HEK293 (cell line): Measurements from ENCODE around the gene PGS1.

Source experiments
- CTCF ChIA-PET: fragments of 350-600 bp; formaldehyde crosslinking; extraction: SDS; loops from one replicate; lab custom pipeline; 2021; ENCODE audit warnings: antibody characterized with exemption; lab: Yijun Ruan, JAX
- POLR2A ChIA-PET: fragments of 300-600 bp; formaldehyde crosslinking; extraction: SDS; loops from one replicate; lab custom pipeline; 2020; ENCODE audit warnings: antibody characterized with exemption, inconsistent platforms; lab: Yijun Ruan, JAX
- H3K27ac ChIP-seq: fragments of 200-500 bp; sonication (Bioruptor generic); 2 replicates; pipeline ENCODE4 v1.5.1; 2014; ENCODE audit warnings: low read depth, low read length, control low read depth, inconsistent platforms; ENCODE audit errors: extremely low read depth
- H3K36me3 ChIP-seq, 2 experiments: fragments of 200-500 bp in 1 of 2; sonication (Bioruptor generic) in 1 of 2; 1 replicate in 1 of 2; 2 replicates in 1 of 2; pipeline ENCODE4 v1.5.1; 2014 to 2017; ENCODE audit warnings: inconsistent platforms in 2 of 2, low read length in 2 of 2; ENCODE audit not compliant: control insufficient read depth in 2 of 2, insufficient read depth in 1 of 2
- H3K4me1 ChIP-seq: fragments of 200-500 bp; sonication (Bioruptor generic); 2 replicates; pipeline ENCODE4 v1.5.1; 2014; ENCODE audit warnings: mild to moderate bottlenecking, low read length, inconsistent platforms; ENCODE audit not compliant: control insufficient read depth, insufficient read depth
- H3K4me3 ChIP-seq: 2 replicates; pipeline ENCODE4 v1.5.1; 2011; ENCODE audit warnings: low read depth, mild to moderate bottlenecking, control low read depth, low read length, moderate library complexity
- H3K9me3 ChIP-seq: fragments of 200-500 bp; sonication (Bioruptor generic); 2 replicates; pipeline ENCODE4 v1.5.1; 2014; ENCODE audit warnings: low read depth, low read length, inconsistent platforms; ENCODE audit not compliant: control insufficient read depth, insufficient read depth
- EGR2 ChIP-seq: fragments of 450-650 bp; formaldehyde crosslinking; IDR thresholded peaks from 2 replicates; pipeline ENCODE4 v1.5.1; 2016; ENCODE audit warnings: low read depth, missing biosample characterization, missing genetic modification characterization
- ELK4 ChIP-seq: IDR thresholded peaks from 2 replicates; pipeline ENCODE4 v1.6.1; 2011; ENCODE audit warnings: mild to moderate bottlenecking, low read depth, low read length, borderline replicate concordance
- GLI2 ChIP-seq: fragments of 450-650 bp; formaldehyde crosslinking; IDR thresholded peaks from 2 replicates; pipeline ENCODE4; 2017; ENCODE audit warnings: missing biosample characterization, missing genetic modification characterization, low read depth, borderline replicate concordance
- KLF17 ChIP-seq: fragments of 450-650 bp; formaldehyde crosslinking; IDR thresholded peaks from 2 replicates; pipeline ENCODE4 v1.5.1; 2016; ENCODE audit warnings: missing biosample characterization, missing genetic modification characterization
- KLF7 ChIP-seq: fragments of 450-650 bp; formaldehyde crosslinking; IDR thresholded peaks from 2 replicates; pipeline ENCODE4 v1.5.1; 2016; ENCODE audit warnings: missing biosample characterization, missing genetic modification characterization, borderline replicate concordance
- MZF1 ChIP-seq: fragments of 450-650 bp; formaldehyde crosslinking; IDR thresholded peaks from 2 replicates; pipeline ENCODE4 v1.5.1; 2017; ENCODE audit warnings: missing biosample characterization, missing genetic modification characterization, borderline replicate concordance
- ZBTB17 ChIP-seq: fragments of 450-650 bp; formaldehyde crosslinking; IDR thresholded peaks from 2 replicates; pipeline ENCODE4 v1.5.1; 2016; ENCODE audit warnings: missing biosample characterization, missing genetic modification characterization
- ZFHX2 ChIP-seq: fragments of 450-650 bp; formaldehyde crosslinking; conservative IDR thresholded peaks from 2 replicates; pipeline ENCODE4 v1.5.1; 2016; ENCODE audit warnings: missing biosample characterization, missing genetic modification characterization
- ZFP69B ChIP-seq: fragments of 450-650 bp; formaldehyde crosslinking; IDR thresholded peaks from 2 replicates; pipeline ENCODE4 v1.5.1; 2016; ENCODE audit warnings: missing biosample characterization, missing genetic modification characterization
- ZNF138 ChIP-seq: fragments of 450-650 bp; formaldehyde crosslinking; IDR thresholded peaks from 2 replicates; pipeline ENCODE4 v1.5.1; 2016; ENCODE audit warnings: missing biosample characterization, missing genetic modification characterization, borderline replicate concordance
- ZNF174 ChIP-seq: fragments of 450-650 bp; formaldehyde crosslinking; IDR thresholded peaks from 2 replicates; pipeline ENCODE4 v1.5.0; 2017; ENCODE audit warnings: missing biosample characterization, mild to moderate bottlenecking, missing genetic modification characterization
- ZNF211 ChIP-seq: fragments of 450-650 bp; formaldehyde crosslinking; IDR thresholded peaks from 2 replicates; pipeline ENCODE4 v1.5.1; 2016; ENCODE audit warnings: low read depth, missing biosample characterization, missing genetic modification characterization
- ZNF274 ChIP-seq, 2 experiments: fragments of 200-500 bp in 1 of 2; fragments of 450-650 bp in 1 of 2; sonication (Bioruptor generic) in 1 of 2; formaldehyde crosslinking in 1 of 2; IDR thresholded peaks; 2 replicates each; pipeline versions ENCODE4 v1.5.1 to v1.6.1; 2014 to 2016; ENCODE audit warnings: borderline replicate concordance in 1 of 2, inconsistent platforms in 1 of 2, low read length in 1 of 2, missing biosample characterization in 1 of 2, missing genetic modification characterization in 1 of 2
- ZNF324 ChIP-seq: fragments of 450-650 bp; formaldehyde crosslinking; IDR thresholded peaks from 2 replicates; pipeline ENCODE4 v1.5.1; 2016; ENCODE audit warnings: missing biosample characterization, missing genetic modification characterization
- ZNF350 ChIP-seq: fragments of 450-650 bp; formaldehyde crosslinking; IDR thresholded peaks from 2 replicates; pipeline ENCODE4 v1.5.0; 2017; ENCODE audit warnings: missing biosample characterization, mild to moderate bottlenecking, missing genetic modification characterization
- ZNF366 ChIP-seq: fragments of 450-650 bp; formaldehyde crosslinking; conservative IDR thresholded peaks from 2 replicates; pipeline ENCODE4 v1.5.1; 2016; ENCODE audit warnings: missing biosample characterization, missing genetic modification characterization
- ZNF433 ChIP-seq: fragments of 450-650 bp; formaldehyde crosslinking; IDR thresholded peaks from 2 replicates; pipeline ENCODE4 v1.5.1; 2016; ENCODE audit warnings: missing biosample characterization, missing genetic modification characterization, low read depth
- ZNF513 ChIP-seq: fragments of 450-650 bp; IDR thresholded peaks from 2 replicates; pipeline ENCODE4 v1.5.1; 2018; ENCODE audit warnings: missing biosample characterization, missing genetic modification characterization
- ZNF600 ChIP-seq: fragments of 450-650 bp; formaldehyde crosslinking; IDR thresholded peaks from 2 replicates; pipeline ENCODE4 v1.5.1; 2016; ENCODE audit warnings: missing biosample characterization, missing genetic modification characterization
- ZNF707 ChIP-seq: fragments of 450-650 bp; formaldehyde crosslinking; IDR thresholded peaks from 2 replicates; pipeline ENCODE4 v1.5.1; 2016; ENCODE audit warnings: missing biosample characterization, missing genetic modification characterization
- ZXDB ChIP-seq: fragments of 450-650 bp; formaldehyde crosslinking; IDR thresholded peaks from 2 replicates; pipeline ENCODE4 v1.5.1; 2016; ENCODE audit warnings: missing biosample characterization, missing genetic modification characterization
- TF ChIP-seq, protein P1 (sequence below): fragments of 450-650 bp; formaldehyde crosslinking; IDR thresholded peaks from 2 replicates; pipeline ENCODE4 v1.5.1; 2017; ENCODE audit warnings: missing biosample characterization, missing genetic modification characterization
- TF ChIP-seq, protein P2 (sequence below): fragments of 450-650 bp; formaldehyde crosslinking; IDR thresholded peaks from 2 replicates; pipeline ENCODE4 v1.5.1; 2016; ENCODE audit warnings: missing biosample characterization, missing genetic modification characterization
- TF ChIP-seq, protein P3 (sequence below): fragments of 450-650 bp; formaldehyde crosslinking; IDR thresholded peaks from 2 replicates; pipeline ENCODE4 v1.5.1; 2016; ENCODE audit warnings: missing biosample characterization, missing genetic modification characterization

PGS1 gene

DNA sequence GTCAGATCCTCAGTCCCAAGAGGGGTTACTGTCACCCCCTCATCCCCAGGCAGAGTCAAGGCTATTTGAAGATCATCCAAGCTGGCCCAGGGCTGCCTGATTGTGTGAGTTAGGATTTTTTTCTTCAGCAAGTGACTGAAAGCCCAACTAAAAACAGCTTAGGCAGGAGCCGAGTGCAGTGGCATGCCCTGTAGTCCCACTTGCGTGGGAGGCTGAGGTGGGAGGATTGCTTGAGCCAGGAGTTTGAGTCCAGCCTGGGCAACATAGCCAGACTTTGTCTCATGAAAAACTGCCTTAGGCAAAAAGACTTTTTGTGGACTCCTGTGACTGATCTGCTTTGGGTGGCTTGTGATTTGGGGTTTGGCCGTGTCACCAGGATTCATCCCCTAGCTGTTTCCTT, 19.9 kb downstream of the PGS1 start:
- H3K4me3 ChIP-seq = no peak overlapping the region
- H3K36me3 ChIP-seq = peaks cover 35 to 94% of the 10 kb centered on the region in 2 experiments
- TF ChIP-seq ZFHX2 (tag by site-specific recombination) = peak; percentile 72
- TF ChIP-seq ZXDB (tag by site-specific recombination) = no peak
- TF ChIP-seq, protein P1, sequence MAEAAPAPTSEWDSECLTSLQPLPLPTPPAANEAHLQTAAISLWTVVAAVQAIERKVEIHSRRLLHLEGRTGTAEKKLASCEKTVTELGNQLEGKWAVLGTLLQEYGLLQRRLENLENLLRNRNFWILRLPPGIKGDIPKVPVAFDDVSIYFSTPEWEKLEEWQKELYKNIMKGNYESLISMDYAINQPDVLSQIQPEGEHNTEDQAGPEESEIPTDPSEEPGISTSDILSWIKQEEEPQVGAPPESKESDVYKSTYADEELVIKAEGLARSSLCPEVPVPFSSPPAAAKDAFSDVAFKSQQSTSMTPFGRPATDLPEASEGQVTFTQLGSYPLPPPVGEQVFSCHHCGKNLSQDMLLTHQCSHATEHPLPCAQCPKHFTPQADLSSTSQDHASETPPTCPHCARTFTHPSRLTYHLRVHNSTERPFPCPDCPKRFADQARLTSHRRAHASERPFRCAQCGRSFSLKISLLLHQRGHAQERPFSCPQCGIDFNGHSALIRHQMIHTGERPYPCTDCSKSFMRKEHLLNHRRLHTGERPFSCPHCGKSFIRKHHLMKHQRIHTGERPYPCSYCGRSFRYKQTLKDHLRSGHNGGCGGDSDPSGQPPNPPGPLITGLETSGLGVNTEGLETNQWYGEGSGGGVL = no peak
- TF ChIP-seq EGR2 (tag by site-specific recombination) = peak; percentile 54
- TF ChIP-seq KLF17 (tag by site-specific recombination) = no peak
- TF ChIP-seq ZNF324 (tag by site-specific recombination) = no peak
- TF ChIP-seq, protein P2, sequence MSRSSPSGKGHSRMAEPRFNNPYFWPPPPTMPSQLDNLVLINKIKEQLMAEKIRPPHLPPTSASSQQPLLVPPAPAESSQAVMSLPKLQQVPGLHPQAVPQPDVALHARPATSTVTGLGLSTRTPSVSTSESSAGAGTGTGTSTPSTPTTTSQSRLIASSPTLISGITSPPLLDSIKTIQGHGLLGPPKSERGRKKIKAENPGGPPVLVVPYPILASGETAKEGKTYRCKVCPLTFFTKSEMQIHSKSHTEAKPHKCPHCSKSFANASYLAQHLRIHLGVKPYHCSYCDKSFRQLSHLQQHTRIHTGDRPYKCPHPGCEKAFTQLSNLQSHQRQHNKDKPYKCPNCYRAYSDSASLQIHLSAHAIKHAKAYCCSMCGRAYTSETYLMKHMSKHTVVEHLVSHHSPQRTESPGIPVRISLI = no peak
- TF ChIP-seq ZFP69B (tag by site-specific recombination) = no peak
- ChIA-PET POLR2A (no interaction called here), CTCF (interaction anchor here (0.7 kb wide), 1 partner anchor 147 kb away, joined by 4 read pairs; no protein-coding TSS in a partner anchor)
- no peak overlapping the region for H3K27ac ChIP-seq
- H3K4me1 ChIP-seq = no peaks in the 10 kb centered on the region
- H3K9me3 ChIP-seq = no peaks in the 10 kb centered on the region

DNA sequence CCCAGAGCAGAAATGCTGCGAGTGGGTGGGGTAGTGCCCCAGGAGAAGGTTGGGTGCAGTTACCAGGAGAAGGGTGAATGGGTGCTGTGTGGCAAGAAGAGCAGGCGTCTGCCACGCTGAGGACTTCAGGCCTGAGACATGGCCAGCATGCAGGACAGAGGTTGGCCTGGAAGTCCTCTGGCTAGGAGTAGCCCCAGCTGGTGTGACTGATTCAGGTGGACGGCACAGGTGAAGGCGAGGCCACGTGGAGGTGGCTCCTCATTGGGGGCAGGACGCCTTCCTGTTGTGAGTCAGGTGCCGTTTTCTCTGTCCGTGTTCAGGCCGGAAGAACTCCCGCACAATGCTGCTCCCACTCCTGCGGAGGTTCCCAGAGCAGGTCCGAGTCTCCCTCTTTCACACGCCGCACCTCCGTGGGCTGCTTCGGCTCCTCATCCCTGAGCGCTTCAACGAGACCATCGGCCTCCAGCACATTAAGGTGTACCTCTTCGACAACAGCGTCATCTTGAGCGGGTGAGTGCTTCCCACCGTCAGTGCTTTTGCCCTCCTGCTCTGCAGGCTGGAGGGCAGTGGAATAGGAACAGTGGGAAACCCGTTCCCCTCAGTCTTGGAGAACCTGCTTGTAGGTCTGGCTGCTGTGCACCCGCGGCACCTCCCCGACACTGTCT, 20.7 kb downstream of the PGS1 start:
- Histone ChIP-seq H3K36me3 (peaks cover 34 to 95% of the 10 kb centered on the region in 2 experiments), H3K4me3 (no peak overlapping the region), H3K4me1 (no peaks in the 10 kb centered on the region), H3K27ac (no peak overlapping the region), H3K9me3 (no peaks in the 10 kb centered on the region)
- TF ChIP-seq ELK4 (no peak), ZNF366 (tag by site-specific recombination) (no peak), ZXDB (tag by site-specific recombination) (no peak), KLF7 (tag by site-specific recombination) (no peak), ZNF211 (tag by site-specific recombination) (no peak), ZNF174 (tag by site-specific recombination) (no peak), ZNF513 (tag by site-specific recombination) (no peak), GLI2 (tag by site-specific recombination) (no peak), ZNF707 (tag by site-specific recombination) (no peak), ZNF433 (no peak), MZF1 (tag by site-specific recombination) (no peak), ZNF350 (tag by site-specific recombination) (no peak), ZNF138 (tag by site-specific recombination) (no peak), ZBTB17 (tag by site-specific recombination) (no peak), ZNF600 (tag by site-specific recombination) (no peak), ZNF274 (IDR thresholded peaks at IDR 0.05; ENCODE audit: low read length) (no peak), ZNF274 (tag by site-specific recombination; IDR thresholded peaks at IDR 0.05; ENCODE audit: borderline replicate concordance) (no peak)
- TF ChIP-seq, protein P3, sequence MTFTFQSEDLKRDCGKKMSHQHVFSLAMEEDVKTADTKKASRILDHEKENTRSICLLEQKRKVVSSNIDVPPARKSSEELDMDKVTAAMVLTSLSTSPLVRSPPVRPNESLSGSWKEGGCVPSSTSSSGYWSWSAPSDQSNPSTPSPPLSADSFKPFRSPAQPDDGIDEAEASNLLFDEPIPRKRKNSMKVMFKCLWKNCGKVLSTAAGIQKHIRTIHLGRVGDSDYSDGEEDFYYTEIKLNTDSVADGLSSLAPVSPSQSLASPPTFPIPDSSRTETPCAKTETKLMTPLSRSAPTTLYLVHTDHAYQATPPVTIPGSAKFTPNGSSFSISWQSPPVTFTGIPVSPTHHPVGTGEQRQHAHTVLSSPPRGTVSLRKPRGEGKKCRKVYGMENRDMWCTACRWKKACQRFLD = no peak
- ChIA-PET POLR2A (no interaction called here), CTCF (interaction anchor here (0.7 kb wide), 1 partner anchor 148 kb away, joined by 4 read pairs; no protein-coding TSS in a partner anchor)
